Prostate gland (tissue), 2 donors: ENCODE measurements around the gene MSS51.

Source experiments
- POLR2A ChIP-seq: fragments of 450-650 bp; IDR thresholded peaks from one replicate; pipeline ENCODE4 v1.6.1; 2016; ENCODE audit warnings: antibody characterized with exemption, mild to moderate bottlenecking
- TF ChIP-seq, protein P1 (sequence below), 4 experiments: fragments of 200-600 bp in 2 of 4; fragments of 450-650 bp in 2 of 4; sonication (generic) in 2 of 4; IDR thresholded peaks; 1 replicate in 3 of 4; 2 replicates in 1 of 4; pipeline ENCODE4 v1.5.1; 2016 to 2019; ENCODE audit warnings: antibody characterized with exemption in 4 of 4, mild to moderate bottlenecking in 2 of 4, moderate library complexity in 2 of 4

DNA sequence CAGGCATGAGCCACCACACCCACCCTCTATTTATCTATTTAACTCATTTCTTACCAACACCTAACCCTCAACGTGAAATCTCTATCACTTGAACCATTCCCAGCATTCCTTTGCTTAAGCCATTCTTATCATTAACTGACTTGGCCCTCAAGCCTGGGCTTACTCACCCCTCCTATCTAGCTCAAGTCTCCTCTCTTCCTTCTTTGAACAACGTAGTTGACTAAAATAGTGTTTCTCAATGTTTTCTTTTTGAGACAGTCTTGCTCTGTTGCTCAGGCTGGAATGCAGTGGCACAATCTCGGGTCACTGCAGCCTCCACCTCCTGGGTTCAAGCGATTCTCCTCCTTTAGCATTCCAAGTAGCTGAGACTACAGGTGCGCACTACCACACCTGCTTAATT, 26.5 kb downstream of the MSS51 start:
- TF ChIP-seq, protein P1, sequence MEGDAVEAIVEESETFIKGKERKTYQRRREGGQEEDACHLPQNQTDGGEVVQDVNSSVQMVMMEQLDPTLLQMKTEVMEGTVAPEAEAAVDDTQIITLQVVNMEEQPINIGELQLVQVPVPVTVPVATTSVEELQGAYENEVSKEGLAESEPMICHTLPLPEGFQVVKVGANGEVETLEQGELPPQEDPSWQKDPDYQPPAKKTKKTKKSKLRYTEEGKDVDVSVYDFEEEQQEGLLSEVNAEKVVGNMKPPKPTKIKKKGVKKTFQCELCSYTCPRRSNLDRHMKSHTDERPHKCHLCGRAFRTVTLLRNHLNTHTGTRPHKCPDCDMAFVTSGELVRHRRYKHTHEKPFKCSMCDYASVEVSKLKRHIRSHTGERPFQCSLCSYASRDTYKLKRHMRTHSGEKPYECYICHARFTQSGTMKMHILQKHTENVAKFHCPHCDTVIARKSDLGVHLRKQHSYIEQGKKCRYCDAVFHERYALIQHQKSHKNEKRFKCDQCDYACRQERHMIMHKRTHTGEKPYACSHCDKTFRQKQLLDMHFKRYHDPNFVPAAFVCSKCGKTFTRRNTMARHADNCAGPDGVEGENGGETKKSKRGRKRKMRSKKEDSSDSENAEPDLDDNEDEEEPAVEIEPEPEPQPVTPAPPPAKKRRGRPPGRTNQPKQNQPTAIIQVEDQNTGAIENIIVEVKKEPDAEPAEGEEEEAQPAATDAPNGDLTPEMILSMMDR (IDR thresholded peaks at IDR 0.05): no peak
- no peak for TF ChIP-seq POLR2A
